GM10248 (cell line): Measurements from ENCODE around the gene GLI1.
"Not testable (repeated sequence)": the region's sequence is repeated elsewhere in the genome, so short reads cannot be mapped to it uniquely, and the experiment has no call there.

Source experiments
- CTCF ChIA-PET: fragments of 300-600 bp; sonication (Branson Sonifier 250); formaldehyde crosslinking; extraction: SDS; loops from one replicate; lab custom pipeline; 2021; ENCODE audit warnings: antibody characterized with exemption; lab: Yijun Ruan, JAX
- POLR2A ChIA-PET: fragments of 350-650 bp; sonication (Branson Sonifier 250); formaldehyde crosslinking; extraction: SDS; loops from one replicate; lab custom pipeline; 2020; ENCODE audit warnings: antibody characterized with exemption; lab: Yijun Ruan, JAX
- DNase-seq: peaks from one replicate; pipeline ENCODE4 v3.0.0; 2012; ENCODE audit errors: extremely low spot score
- CTCF ChIP-seq: IDR thresholded peaks from 2 replicates; pipeline ENCODE4 v1.5.1; 2012; ENCODE audit warnings: mild to moderate bottlenecking, low read depth; ENCODE audit errors: extremely low read depth, missing control alignments, control extremely low read depth

Gene GLI1

GRCh38 chr12:57419495-57419894, 40.1 kb upstream of the GLI1 start:
- CTCF ChIA-PET: interaction anchor here (0.9 to 2.9 kb wide), 5 partner anchors 8 to 176 kb away, joined by 3 to 14 read pairs (median 3); partner anchors contain the start of genes INHBC and INHBE
- DNase-seq: no peak
- POLR2A ChIA-PET: no interaction called here
- TF ChIP-seq CTCF: no peak

- no peak for DNase-seq
- no peak for TF ChIP-seq CTCF
- ChIA-PET CTCF (interaction anchor here (0.7 to 1.8 kb wide), 3 partner anchors 9 to 54 kb away, joined by 3 to 11 read pairs (median 4); no protein-coding TSS in a partner anchor), POLR2A (no interaction called here)
These were observed 39.1 kb upstream of the GLI1 start for GRCh38 chr12:57420482-57420881.

- ChIA-PET POLR2A (interaction anchor here (0.7 kb wide), 1 partner anchor 171 kb away, joined by 6 read pairs; no protein-coding TSS in a partner anchor), CTCF (interaction anchor here (1.2 to 6.9 kb wide), 3 partner anchors 25 to 184 kb away, joined by 3 to 58 read pairs (median 4); no protein-coding TSS in a partner anchor)
- DNase-seq: not testable (repeated sequence)
These were observed 32.6 kb upstream of the GLI1 start for GRCh38 chr12:57426948-57427347.

GRCh38 chr12:57428965-57429364, 30.6 kb upstream of the GLI1 start:
- ChIA-PET CTCF (interaction anchor here (1.0 to 6.9 kb wide), 5 partner anchors 8 to 46 kb away, joined by 3 to 58 read pairs (median 6); no protein-coding TSS in a partner anchor), POLR2A (interaction anchor here (0.6 kb wide), 1 partner anchor 64 kb away, joined by 5 read pairs; no protein-coding TSS in a partner anchor)
- no peak for DNase-seq
- TF ChIP-seq CTCF: no peak

- ChIA-PET CTCF (interaction anchor here (0.7 to 6.9 kb wide), 12 partner anchors 8 to 187 kb away, joined by 3 to 58 read pairs (median 4); partner anchors contain the start of gene GLI1), POLR2A (interaction anchor here (0.6 kb wide), 2 partner anchors 65 to 95 kb away, joined by 3 to 5 read pairs; no protein-coding TSS in a partner anchor)
- DNase-seq: no peak
- TF ChIP-seq CTCF: no peak
These were observed 30.0 kb upstream of the GLI1 start for GRCh38 chr12:57429473-57430111.

GRCh38 chr12:57430112-57430930, 29.3 kb upstream of the GLI1 start:
- ChIA-PET POLR2A (interaction anchor here (0.6 kb wide), 1 partner anchor 95 kb away, joined by 3 read pairs; no protein-coding TSS in a partner anchor), CTCF (interaction anchor here (0.7 to 6.9 kb wide), 11 partner anchors 9 to 188 kb away, joined by 3 to 58 read pairs (median 4); partner anchors contain the start of gene GLI1)
- no peak for TF ChIP-seq CTCF
- peak; percentile 87 for DNase-seq
